ENCODE results near the gene RAG2.

RAG2 gene

GRCh38 chr11:36550385-36551115 lies 47.5 kb downstream of the RAG2 start:
- DNase-seq (ENCODE audit: low read depth, low spot score) = no peak
